SK-MEL-5 (cell line): ENCODE results near the gene TBC1D28. TPM values are rescaled to one million over a fixed set of nuclear protein-coding genes. Genes with fewer than 3 reads are reported as not detected.
"Not testable (repeated sequence)": the region's sequence is repeated elsewhere in the genome, so short reads cannot be mapped to it uniquely, and the experiment has no call there.

ENCODE experiments used
- DNase-seq: peaks from one replicate; pipeline ENCODE4 v3.0.0-alpha.2; 2016; ENCODE audit warnings: low read depth, low spot score
- in situ Hi-C: cut with HindIII; loops from 2 replicates; pipeline ENCODE4 v1.10.0; 2016; ENCODE audit warnings: low sequenced_read_pairs, high pct_unique_total_duplicates, low pct_unique_long_range_greater_than_20kb
- polyA plus RNA-seq, 2 experiments: library from polyadenylated mRNA; depleted of rRNA; stranded (reverse); fragments of >200 nt; gene quantifications; 2 replicates each; pipeline ENCODE4 v1.2.3, GENCODE V29; 2015
- total RNA-seq: library from RNA; depleted of rRNA; stranded (reverse); fragments of >200 nt; shearing (Covaris generic); gene quantifications from 2 replicates; pipeline ENCODE4 v1.2.3, GENCODE V29; 2014; rRNA removed

TBC1D28 gene
- not detected in 2 replicates for total RNA-seq
- polyA plus RNA-seq (2015; cell fraction: cytosol; rRNA removed), result not detected in 2 replicates
- polyA plus RNA-seq (2015; cell fraction: nucleus; rRNA removed), result not detected in 2 replicates

DNA sequence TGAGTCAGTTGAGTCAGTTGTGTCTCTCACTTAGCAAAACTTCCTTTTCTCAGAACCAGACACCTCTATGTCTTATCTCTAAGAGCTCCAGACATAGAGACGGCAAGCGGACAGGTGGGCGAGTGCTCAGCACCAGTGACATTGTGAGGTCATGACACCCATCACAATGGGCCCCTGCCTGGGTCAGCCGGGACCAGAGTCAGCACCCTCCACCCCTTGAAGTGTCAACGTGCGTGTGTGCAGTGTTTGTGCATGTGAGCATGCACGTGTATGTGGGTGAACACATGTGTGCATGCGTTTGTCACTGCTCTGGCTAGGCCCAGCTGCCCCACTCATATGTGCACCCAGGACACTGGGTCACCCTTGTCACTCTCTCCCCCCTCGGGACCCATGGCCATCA, at the start of gene TBC1D28:
TSS of gene TBC1D28 (minus strand) at position 101 of the 400 bp plus-strand sequence. CDS start 3,039 bp downstream, outside the sequence.
- in situ Hi-C loops, DNase-seq: not testable (repeated sequence)

DNA sequence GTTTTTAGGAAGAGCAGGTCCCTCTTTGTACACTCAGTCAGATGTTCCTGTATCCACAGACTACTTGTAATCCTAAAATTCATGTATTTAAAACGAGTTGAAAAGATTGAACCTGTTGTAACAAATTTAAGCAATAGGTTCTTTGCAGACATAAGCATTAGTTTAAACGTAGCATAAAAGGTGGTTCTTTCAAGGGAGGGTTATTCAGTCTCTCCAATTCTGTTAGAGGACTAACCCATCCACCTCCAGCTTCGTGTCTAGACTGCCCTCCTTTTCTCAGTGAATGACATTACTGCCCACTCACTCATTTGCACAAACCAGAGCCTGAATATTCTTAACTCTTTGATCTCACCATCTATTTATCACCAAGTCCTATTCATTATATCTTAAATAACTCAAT, 38.5 kb upstream of the TBC1D28 start:
- DNase-seq, in situ Hi-C loops: not testable (repeated sequence)

DNA sequence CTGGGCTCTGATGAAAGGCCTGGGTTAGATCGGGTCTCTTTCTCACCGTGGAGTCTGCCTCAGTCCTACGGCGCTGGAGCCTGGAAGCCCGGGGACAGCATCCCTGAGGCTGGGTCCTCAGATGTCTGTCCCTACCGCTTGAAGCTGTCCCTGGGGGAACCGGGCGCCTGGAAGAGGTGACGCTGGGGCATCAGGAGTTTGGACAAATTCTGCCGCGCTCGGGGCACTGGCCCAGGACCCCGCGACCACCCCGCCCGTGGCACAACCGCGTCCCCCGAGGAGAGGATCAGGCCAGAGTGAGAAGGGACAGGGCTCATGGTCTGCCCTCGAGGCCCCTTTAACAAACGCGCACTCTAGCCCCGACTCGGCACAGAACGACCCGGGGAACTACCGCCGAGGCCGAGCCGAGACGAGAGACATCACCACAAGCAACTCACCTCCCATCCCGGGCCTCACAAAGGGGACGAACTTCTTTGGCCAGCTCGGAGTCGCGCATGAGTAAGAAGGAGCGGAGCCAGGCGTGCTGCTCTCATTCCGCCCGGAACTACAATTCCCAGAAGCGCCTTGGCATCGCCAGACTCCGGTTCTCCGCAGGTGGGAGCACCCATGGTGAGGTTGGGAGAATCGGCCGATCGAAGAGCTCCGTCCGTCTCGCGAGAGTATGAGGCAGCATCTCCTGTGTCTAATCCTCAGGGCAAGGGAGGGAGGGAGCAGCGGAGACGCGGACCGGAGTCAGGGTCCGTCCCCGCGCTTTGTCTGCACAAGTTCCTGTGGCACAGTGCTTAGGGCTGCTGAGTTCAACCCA, 37.8 kb upstream of the TBC1D28 start, which contains the start of gene FOXO3B:
TSS of gene FOXO3B (minus strand) at position 548 of the 805 bp plus-strand sequence. CDS start 663 bp downstream, outside the sequence.
- in situ Hi-C loops, result not testable (repeated sequence)
- DNase-seq, result peak; percentile 95

DNA sequence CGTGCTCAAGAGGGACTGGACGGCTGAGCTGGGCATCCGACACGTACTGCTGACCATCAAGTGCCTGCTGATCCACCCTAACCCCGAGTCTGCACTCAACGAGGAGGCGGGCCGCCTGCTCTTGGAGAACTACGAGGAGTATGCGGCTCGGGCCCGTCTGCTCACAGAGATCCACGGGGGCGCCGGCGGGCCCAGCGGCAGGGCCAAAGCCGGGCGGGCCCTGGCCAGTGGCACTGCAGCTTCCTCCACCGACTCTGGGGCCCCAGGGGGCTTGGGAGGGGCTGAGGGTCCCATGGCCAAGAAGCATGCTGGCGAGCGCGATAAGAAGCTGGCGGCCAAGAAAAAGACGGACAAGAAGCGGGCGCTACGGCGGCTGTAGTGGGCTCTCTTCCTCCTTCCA, 33.2 kb upstream of the TBC1D28 start:
- in situ Hi-C loops, DNase-seq: not testable (repeated sequence)

DNA sequence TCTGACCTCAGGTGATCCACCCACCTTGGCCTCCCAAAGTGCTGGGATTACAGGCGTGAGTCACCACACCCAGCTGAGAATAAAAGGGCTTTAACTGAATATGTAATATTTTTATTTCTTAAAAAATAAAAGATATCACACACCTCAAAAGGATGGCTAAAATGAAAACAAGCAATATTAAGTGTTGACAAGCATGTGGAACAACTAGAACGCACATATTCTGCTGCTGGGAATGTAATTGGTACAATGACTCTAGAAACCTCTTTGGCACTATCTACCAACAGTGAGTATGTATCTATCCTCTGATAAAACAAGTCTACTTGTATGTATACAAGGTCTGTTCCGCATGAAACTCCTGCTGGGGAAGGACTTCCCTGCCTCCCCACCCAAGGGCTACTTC, 32.7 kb upstream of the TBC1D28 start:
- DNase-seq, in situ Hi-C loops: not testable (repeated sequence)

DNA sequence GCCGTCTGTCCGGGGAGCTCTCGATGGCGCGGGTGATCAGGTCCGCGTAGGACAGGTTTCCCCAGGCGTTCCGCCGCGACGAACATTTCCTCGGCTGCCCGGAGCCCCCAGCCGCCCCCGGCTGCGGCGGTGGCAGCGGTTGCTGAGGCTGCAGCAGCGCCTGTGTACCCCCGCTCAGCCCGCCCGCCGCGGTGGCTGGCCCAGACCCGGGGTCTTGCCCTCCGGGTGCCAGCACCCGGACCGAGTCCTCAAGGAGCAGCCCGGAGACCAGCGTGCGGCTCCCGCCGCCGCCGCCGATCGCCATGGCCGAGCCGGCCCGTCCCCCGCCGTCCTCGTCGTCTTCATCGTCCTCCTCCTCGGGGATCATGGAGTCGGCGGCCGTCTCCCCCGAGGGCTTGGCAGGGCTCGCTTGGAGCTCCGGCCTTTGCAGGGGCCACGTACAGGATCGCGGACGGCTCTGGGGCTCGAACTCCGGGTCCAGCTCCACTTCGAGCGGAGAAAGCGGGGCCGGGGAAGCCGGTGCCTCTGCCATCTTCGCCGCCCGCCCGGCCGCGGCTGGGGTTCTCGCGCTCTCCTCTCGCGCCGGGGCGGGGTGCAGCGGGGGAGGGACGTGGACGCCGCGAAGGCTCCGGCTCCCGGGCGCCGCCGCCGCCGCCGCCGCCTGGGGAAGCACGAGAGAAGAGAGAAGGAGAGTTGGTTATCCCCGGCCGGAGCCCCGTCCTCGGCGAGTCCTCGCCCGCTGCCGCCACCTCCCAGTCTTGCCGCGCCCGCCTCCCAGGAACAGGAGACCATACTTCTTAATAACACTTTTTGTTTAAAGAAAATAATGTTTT, 28.4 kb upstream of the TBC1D28 start:
- DNase-seq, in situ Hi-C loops: not testable (repeated sequence)

DNA sequence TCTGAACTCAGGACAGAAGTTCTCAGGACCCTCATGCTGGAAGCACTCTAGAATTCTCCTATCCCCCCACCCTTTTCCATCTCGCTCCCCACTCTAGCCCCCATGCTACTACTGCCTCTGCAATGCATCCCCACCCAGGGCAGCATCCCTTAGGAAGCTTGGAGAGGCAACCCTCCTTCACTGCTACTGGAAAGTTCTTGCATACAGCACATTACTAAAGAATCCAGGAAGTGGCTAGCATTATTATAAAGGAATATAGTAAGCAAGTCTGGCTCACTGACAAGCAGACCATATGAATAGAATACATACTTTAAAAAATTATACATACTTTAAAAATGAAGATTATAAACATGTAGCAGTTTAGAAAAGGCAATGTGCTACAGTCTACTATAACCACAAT, 24.4 kb upstream of the TBC1D28 start:
- DNase-seq, in situ Hi-C loops: not testable (repeated sequence)

DNA sequence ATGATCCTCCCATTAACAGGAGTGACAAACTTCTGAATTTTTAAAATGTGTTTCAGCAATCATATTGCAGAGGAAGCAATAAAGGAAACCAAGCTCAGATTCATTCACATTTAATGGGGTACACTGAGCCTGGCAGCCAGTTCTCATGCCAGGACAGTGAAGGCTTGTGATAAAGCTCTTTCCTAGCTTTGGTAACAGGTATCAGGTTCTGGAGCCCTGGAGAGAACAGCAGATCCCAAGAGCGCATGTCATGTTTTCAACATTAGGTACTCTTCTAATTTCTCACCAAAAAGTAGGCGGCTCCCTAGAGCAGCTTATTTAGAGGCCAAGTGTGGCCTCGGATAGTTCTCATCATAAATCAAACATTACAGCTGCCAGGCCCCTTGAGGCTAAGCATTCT, 23.3 kb upstream of the TBC1D28 start:
- DNase-seq, in situ Hi-C loops: not testable (repeated sequence)

DNA sequence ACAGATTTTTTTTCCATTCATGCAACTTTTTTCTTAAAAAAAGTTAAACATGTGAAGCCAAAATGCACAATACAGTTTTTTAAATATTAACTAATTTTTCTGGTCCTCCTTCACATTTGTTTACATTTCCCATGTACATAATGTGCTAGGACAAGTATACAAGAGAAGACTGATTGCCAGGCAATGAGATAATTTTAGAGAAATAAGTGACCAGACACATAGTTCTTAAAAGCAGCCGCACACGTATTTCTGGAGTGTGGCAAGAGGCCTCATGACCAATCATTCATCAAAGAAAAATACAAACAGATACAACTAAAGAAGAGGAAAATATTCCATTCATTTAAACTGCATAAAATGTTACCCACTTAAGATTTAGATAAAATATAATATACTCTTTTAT, 22.1 kb upstream of the TBC1D28 start:
- DNase-seq, in situ Hi-C loops: not testable (repeated sequence)

DNA sequence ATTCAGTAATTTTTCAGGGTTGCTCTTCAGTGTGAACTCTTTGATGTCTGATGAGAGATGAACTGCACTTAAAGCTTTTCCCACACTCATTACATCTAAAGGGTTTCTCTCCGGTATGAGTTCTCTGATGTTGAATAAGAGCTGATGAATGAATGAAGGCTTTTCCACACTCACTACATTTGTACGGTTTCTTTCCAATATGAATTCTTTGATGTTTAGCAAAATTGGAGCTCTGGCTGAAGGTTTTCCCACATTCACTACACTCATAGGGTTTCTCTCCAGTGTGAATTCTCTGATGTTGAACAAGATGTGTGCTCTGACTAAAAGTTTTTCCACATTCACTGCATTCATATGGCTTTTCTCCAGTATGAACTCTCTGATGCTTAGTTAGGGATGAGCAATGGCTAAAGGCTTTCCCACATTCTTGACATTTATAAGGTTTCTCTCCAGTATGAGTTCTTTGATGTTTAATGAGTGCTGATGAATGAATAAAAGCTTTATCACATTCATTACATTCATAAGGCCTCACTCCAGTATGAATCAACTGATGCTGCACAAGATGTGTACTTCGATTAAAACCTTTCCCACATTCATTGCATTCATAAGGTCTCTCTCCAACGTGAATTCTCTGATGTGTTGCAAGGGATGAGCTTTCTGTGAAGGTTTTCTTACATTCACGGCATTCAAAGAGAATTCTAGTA, 17.9 kb upstream of the TBC1D28 start:
- DNase-seq, in situ Hi-C loops: not testable (repeated sequence)

DNA sequence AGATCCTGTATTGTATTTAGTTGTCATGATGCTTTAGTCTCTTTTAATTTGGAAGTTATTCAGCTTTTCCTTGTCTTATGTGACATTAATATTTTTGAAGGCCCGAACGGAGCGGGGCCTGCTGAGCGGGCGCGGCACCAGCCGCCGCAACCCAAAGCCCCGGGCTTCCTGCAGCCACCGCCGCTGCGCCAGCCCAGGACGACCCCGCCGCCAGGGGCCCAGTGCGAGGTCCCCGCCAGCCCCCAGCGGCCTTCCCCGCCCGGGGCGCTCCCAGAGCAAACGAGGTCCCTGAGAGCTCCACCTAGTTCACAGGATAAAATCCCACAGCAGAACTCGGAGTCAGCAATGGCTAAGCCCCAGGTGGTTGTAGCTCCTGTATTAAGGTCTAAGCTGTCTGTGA, 5.9 kb upstream of the TBC1D28 start:
- DNase-seq, in situ Hi-C loops: not testable (repeated sequence)

DNA sequence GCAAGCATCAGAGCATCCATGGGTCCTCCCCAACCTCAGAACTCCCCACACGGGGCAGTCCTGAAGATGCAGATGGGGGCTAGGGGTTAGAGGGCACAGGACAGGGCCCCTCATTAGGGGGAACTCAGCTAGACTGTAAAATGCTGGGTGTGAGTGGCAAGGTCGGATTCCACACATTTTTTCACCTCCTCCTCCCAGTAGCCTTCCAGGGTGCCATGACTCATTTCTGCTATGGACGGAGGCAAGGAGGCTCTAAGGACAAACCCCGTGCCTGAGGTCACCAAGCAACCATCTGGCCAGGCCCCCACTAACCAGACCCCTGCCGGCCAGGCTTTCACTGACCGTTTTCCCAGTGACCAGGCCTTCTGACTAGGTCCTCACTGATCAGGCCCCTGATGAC, 1.1 kb downstream of the TBC1D28 start:
- DNase-seq, result not testable (repeated sequence)

DNA sequence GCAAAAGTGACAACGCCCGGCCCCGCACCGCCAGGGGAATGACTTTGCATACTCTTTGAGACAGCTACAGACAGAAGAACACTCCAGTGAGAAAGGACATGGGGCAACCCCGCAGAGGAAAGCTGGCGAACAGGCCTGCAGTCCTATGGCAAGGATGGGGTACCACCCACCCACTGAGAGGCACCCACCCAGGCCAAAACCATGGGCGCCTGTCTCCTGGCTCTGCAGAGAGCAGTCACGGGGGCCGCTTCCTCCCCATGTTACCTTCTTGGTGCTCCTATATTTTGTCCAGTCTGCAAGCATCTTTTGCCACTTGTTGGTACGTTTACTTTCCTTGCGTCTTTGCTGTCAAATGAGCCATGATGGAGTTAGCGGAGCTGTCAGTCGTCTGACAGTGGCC, 5.8 kb downstream of the TBC1D28 start:
- DNase-seq, in situ Hi-C loops: not testable (repeated sequence)

More for the DNA sequence above, 1.1 kb downstream of the TBC1D28 start:
- in situ Hi-C loops, result not testable (repeated sequence)

DNA sequence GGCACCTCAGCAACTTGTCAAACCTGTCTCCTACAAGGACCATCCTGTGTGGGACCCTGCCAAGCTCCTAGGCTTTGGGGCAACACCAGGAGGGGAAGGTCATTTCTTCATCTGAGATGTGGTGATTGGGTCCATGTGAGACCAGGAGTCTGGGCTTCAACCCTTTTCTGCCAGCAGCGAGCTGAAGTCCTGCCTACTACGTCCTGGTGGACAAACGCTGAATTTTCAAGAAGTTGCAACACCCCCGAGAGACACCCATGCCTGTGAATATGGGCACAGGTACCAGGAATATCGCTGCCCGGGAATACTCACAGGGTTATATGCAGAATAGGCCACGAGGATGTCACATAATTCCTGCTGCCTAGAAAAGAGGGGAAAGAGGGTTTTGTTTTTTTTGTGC, 8.0 kb downstream of the TBC1D28 start:
- DNase-seq, in situ Hi-C loops: not testable (repeated sequence)

DNA sequence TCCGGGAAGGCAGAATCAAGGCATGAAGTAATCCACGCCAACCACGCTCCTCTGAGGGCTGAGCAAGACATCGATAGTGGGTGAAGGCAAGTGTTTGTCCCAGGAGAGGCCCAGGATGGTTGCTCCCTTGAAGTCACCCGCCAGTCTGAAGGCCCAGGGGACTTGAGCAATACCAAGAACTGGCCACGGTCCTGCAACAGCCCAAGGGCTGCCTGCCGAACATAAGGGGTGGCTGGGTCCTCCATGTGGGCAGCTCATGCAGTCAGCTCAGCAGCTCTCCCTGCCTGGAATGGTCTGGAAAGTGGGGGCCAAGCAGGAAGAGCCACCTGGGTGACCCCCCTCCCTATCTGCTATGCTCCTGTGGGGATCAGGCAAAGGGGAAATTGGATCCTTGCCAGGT, 8.4 kb downstream of the TBC1D28 start:
- in situ Hi-C loops, DNase-seq: not testable (repeated sequence)

DNA sequence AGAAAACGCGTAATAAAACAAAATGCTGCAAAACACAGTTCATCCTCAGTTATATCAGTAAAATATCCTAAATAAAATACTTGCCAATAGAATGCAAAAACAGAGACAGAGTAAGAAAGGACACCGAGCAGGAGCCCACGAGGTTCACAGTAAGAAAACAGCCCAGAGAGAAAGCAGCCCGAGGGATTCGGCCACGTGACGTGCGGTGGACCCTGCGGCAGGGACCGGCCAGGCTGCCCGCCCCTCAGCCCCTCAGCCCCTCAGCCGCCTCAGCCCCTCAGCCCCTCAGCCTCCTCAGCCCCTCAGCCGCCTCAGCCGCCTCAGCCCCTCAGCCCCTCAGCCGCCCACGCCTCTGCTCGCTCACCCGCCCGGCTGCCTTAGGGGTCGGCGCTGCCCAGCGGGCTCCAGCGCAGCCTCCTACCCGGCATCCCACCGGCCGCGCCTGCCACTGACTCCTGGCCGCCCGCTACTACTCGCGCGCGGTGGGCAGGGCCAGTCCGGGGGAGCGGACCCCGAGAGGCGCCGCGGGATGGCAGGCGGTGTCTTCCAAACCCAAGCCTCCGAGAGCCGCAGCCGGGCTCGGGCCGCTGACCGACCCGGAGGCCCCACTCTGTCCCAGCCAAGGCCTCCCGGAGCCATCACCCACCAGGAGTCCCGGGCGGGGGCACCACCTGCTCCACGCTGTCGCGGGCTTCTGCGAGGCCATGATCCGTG, 9.5 kb downstream of the TBC1D28 start:
- not testable (repeated sequence) for DNase-seq

More for the DNA sequence above, 9.5 kb downstream of the TBC1D28 start:
- in situ Hi-C loops, result not testable (repeated sequence)
